ENCODE data around the gene TAF1.

TAF1 gene

DNA sequence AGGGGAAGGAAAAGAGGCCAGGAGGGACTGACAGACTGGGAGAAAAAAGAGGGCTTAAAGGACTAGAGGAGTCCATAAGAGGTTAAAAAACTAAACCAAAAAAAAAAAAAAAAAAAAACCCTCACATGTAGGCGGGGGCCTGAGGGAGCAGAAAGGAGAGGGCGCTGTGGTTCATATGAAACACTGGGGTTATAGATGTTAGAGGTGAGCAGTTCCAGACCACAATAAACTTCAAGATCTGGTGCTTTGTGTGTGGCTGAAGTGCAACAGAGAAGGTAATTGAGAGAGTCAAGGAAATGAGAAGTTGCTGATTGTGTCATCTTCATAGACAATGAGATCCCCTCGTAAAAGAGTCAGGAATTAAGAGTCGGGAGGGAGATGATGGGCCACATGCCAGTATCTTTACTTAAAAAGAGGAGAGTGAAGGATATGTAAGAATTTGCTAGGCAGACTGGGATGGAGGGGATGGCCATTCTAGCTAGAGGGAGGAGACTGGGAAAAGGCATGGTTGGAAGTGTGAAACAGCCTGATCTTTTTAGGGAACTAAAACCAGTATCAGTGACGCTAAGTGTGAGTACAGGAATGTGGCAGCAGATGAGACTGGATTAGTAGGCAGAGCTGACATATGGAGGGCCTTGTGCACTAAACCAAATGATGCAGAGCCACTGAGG is 148.3 kb downstream of the TAF1 start:
- DNase-seq, result peak; percentile 27

DNA sequence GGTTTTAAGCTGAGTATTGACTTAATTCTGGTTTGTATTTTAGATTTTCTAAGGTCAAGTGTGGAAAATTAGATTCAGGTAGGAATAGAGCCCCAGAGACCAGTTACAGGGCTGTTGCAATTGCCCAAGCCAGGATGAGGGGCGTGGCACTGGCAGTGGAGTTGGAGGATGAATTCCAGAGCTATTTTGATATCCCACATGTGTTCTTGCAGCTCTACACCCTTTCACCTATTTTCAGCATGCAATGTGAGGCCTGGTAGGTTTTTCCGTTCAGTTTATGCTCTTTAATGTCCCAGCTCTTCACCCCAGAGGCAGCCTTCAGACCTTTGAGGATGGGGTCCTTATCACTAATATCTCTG is 148.9 kb downstream of the TAF1 start:
- DNase-seq, result no peak

All from stimulated activated CD4-positive, alpha-beta T cell treated with anti-CD3 and anti-CD28 coated beads, Interleukin-15, amount 100 ng/mL, for 24 hours (primary cell).